Amygdala (tissue), 56 donors: ENCODE measurements around the gene PIGU.
"Not testable (repeated sequence)": the region's sequence is repeated elsewhere in the genome, so short reads cannot be mapped to it uniquely, and the experiment has no call there.

Source experiments
- DNase-seq, 56 donors: peaks; one replicate each; lab custom pipeline; 2025; lab: John Stamatoyannopoulos, UW

Gene PIGU

GRCh38 chr20:34663213-34663943 is 13.5 kb downstream of the PIGU start:
- no peak for DNase-seq

GRCh38 chr20:34661811-34662210 is 15.1 kb downstream of the PIGU start:
- DNase-seq, result not testable (repeated sequence)

DNA sequence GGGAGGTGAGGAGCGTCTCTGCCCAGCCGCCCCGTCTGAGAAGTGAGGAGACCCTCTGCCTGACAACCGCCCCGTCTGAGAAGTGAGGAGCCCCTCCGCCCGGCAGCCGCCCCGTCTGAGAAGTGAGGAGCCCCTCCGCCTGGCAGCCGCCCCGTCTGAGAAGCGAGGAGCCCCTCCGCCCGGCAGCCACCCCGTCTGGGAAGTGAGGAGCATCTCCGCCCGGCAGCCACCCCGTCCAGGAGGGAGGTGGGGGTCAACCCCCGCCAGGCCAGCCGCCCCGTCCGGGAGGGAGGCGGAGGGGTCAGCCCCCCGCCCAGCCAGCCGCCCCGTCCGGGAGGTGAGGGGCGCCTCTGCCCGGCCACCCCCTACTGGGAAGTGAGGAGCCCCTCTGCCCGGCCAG is 18.2 kb downstream of the PIGU start:
- not testable (repeated sequence) for DNase-seq

GRCh38 chr20:34654207-34654744 is 22.6 kb downstream of the PIGU start:
- DNase-seq, result no peak

DNA sequence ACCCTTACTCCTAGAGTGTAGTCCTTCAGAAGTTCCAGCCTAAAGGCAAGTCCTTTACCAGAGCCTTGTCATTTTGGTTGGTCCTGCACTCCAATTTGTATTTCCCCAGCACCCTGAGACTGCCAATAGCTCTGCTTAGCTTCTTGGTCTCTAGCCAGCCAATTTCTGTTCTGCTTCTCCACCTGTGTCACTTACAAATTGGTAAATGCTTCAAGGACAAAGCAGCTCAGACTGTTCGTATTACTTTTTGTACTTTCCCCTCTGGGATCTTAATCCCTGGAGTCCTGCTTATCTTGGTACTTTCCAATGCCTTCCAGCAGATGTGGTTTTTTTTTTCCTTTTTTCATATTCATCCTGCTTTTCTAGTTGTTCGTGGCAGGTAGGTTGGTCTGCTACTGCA is 25.7 kb downstream of the PIGU start:
- no peak for DNase-seq

GRCh38 chr20:34647737-34648136 is 29.2 kb downstream of the PIGU start:
- DNase-seq, result no peak

GRCh38 chr20:34644951-34645350 is 31.9 kb downstream of the PIGU start:
- DNase-seq, result no peak

- no peak for DNase-seq
Observed at GRCh38 chr20:34644345-34644744, 32.5 kb downstream of the PIGU start.

GRCh38 chr20:34643928-34644327 is 33.0 kb downstream of the PIGU start:
- no peak for DNase-seq

GRCh38 chr20:34642009-34642408 is 34.9 kb downstream of the PIGU start:
- no peak for DNase-seq

DNA sequence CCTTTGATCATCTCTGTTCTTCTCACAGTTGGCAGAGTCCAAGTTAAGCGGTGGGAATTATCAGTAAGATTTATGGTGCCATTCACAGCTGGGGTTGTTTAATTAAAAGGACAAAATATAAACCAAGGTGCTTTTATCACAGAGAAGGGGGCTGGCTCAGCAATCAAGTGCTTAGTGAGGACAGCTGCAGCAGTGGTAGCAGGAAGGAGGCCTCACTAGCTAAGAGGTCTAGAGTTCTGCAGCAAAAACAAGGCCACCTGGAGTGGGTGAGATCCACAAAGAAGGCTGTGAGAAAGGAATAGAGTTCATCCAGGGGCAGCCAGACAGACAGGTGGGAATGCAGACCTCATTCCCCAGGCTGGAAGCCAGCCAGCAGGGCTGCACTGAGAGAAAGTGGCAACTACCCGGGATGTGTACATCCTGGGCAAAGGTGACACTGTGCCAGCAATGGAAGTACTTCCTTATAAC is 37.1 kb downstream of the PIGU start:
- peak in 1 of 56 donors; percentile 9 for DNase-seq

DNA sequence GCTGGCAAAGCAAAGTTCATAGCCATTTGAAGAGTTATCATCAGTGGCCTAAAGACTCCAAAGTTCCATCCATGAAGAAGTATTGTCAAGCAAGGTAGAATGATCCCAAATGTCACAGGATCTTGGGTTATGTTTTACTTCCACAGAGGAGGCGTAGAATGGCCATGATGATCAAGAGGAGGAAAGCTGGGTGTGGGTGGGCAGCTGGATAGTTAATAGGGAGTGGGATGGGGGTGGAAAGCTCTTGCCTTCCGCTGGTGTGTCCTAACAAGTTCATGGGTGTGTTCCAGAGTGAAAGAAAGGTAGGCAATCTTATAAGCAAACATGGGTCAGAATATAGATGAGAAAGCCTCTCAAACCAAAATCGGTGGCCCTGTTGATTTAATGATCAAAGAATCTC is 38.4 kb downstream of the PIGU start:
- no peak for DNase-seq

- peak in 4 of 56 donors; percentile 19 to 52 (median 38) for DNase-seq
Observed at GRCh38 chr20:34638039-34638292, 38.9 kb downstream of the PIGU start.

- DNase-seq, result peak in 42 of 56 donors; percentile 6 to 88 (median 50)
Observed at GRCh38 chr20:34637245-34638038, 39.5 kb downstream of the PIGU start.

- no peak for DNase-seq
Observed at GRCh38 chr20:34636648-34637047, 40.2 kb downstream of the PIGU start.

DNA sequence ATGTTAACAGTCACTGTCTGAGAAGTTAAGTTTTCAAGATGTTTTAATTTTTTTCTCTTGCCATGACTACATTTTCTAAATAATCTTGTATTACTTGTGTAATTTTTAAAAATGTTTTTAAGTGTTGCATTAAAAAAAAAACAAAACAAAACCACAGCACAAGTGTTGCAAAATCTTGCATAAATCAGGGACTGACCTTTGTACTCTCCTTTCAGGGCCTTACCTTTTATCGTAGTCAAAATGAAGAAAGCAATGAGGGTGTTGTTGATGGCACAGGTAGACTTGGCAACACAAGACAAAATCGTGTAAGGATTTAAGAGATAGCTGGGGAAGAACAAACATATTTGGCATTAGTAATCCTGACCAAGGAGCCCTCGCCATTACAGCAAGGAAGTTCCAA is 42.5 kb downstream of the PIGU start:
- DNase-seq, result no peak

DNA sequence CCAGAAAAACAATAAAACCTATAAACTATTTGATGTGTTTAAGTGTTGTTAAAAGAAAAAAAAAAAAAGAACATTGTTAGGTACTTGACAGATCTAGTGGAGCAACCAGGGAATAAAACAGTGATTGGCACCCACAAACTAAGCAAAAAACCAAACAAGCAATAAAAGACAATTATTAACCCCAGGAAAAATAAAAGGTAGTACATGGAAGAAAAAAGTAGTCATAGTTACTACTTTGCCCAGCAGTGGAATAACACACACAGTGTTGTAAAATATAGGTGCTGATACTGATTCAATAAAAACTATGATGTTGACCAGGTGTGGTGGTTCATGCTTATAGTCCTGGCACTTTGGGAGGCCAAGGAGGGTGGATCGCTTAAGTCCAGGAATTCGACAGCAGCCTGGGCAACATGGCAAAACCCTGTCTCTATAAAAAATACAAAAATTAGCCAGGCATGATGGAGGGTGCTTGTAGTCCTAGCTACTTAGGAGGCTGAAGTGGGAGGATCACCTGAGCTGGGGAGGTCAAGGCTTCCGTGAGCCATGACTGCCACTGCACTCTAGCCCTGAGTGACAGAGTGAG is 43.9 kb downstream of the PIGU start:
- DNase-seq, result no peak

DNA sequence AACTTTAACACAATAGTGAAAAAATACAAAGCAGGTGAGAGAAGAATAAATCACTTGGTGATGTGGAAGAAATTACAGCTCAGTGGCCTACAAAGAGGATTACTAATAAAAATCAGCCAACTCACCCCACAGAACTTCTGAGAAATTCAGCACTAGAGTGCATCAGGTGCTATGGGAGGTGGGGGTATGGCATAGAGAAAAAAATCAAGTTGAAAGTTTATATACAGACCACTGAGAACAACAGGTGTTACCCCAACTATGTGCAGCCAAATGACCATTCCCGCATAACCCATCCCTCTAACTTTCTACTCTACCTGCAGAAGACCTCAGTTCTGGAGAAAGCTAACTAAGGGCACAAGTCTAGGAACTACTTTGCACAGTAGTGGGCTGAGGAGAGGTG is 47.0 kb downstream of the PIGU start:
- DNase-seq, result no peak

- DNase-seq, result no peak
Observed at GRCh38 chr20:34629342-34629741, 47.5 kb downstream of the PIGU start.

DNA sequence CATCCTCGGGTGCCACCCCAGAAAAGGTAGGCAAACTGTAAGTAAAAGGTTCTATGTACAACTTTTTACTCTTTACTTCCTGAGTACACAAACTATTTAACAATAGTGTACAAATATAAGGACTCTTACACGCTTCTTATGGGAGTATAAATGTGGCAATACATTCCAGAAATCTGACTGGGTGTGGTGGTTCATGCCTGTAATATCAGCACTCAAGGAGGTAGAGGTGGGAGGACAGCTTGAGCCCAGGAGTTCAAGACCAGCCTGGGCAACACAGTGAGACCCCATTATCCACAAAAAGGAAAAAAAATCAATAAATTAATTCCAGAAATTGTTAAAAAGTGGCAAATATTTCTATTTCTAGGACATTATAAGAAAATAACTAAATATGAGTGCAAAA is 48.9 kb downstream of the PIGU start:
- DNase-seq, result no peak

- no peak for DNase-seq
Observed at GRCh38 chr20:34627458-34627857, 49.4 kb downstream of the PIGU start.

GRCh38 chr20:34626992-34627391 is 49.9 kb downstream of the PIGU start:
- no peak for DNase-seq
